ENCODE data around the gene MARCHF10.

GRCh38 chr17:62727916-62728672 is 80.0 kb downstream of the MARCHF10 start:
- TF ChIP-seq CTCF (IDR thresholded peaks at IDR 0.05) (no peak), POLR2A (IDR thresholded peaks at IDR 0.05) (no peak)

Data from testis (tissue), 2 donors.